ENCODE measurements around the gene OR52N1. TPM values are rescaled to one million over a fixed set of nuclear protein-coding genes. Genes with fewer than 3 reads are reported as not detected.

The OR52N1 gene
- total and polyA plus RNA-seq, 7 donors = not detected

DNA sequence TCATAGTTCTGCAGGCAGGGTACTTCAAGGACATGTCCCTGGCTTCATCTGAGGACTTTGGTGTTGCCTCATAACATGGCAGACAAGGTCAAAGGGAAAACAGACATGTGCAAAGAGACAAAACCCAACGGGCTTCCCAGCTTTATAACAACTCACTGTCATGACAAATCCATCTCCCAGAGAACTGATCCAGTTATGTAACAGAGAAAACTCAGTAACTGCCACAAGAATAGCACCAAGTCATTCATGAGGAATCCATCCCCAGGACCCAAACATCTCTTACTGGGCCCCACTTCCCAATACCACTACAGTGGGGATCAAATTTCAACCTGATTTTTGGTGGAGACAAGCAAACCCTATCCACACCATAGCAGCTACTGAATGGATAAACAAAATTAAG lies 24.0 kb downstream of the OR52N1 start:
- no peaks in the 10 kb centered on the region for H3K36me3 ChIP-seq
- no peak for DNase-seq
- 28 to 52% methylated on average over 1 of the region's 1 CpG for WGBS, 2 donors
- H3K4me3 ChIP-seq = no peak overlapping the region
- H3K4me1 ChIP-seq = no peaks in the 10 kb centered on the region
- no peak for TF ChIP-seq POLR2AphosphoS5 (IDR thresholded peaks at IDR 0.05)
- TF ChIP-seq POLR2A (IDR thresholded peaks at IDR 0.05) = no peak
- TF ChIP-seq, protein P1, sequence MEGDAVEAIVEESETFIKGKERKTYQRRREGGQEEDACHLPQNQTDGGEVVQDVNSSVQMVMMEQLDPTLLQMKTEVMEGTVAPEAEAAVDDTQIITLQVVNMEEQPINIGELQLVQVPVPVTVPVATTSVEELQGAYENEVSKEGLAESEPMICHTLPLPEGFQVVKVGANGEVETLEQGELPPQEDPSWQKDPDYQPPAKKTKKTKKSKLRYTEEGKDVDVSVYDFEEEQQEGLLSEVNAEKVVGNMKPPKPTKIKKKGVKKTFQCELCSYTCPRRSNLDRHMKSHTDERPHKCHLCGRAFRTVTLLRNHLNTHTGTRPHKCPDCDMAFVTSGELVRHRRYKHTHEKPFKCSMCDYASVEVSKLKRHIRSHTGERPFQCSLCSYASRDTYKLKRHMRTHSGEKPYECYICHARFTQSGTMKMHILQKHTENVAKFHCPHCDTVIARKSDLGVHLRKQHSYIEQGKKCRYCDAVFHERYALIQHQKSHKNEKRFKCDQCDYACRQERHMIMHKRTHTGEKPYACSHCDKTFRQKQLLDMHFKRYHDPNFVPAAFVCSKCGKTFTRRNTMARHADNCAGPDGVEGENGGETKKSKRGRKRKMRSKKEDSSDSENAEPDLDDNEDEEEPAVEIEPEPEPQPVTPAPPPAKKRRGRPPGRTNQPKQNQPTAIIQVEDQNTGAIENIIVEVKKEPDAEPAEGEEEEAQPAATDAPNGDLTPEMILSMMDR (IDR thresholded peaks at IDR 0.05) = no peak
- no peak for TF ChIP-seq EP300 (IDR thresholded peaks at IDR 0.05)
- no peaks in the 10 kb centered on the region for H3K27me3 ChIP-seq
- H3K27ac ChIP-seq = no peak overlapping the region
- intact Hi-C loops (cut with DNase I) = no loop called here
- H3K9me3 ChIP-seq = no peaks in the 10 kb centered on the region

DNA sequence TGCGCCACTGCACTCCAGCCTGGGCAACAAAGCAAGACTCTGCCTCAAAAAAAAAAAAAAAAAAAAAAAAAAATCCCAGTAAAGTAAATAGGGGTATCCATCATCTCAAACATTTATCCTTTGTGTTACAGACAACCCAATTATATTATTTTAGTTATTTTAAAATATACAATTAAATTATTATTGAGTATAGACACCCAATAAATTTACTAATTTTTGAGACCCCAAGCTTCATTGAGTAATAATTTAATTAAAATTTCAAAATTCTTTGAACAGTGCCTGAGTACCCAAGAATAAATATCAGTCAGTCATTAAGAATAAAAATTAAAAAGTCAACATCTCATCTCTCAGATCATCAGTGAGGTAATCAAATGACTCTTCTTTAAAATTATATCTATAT lies 37.1 kb downstream of the OR52N1 start, which contains the start of gene OR52N4:
TSS of gene OR52N4 (plus strand) at position 301 of the 400 bp plus-strand sequence. CDS start 498 bp downstream, outside the sequence.
- no peak within 1 kb of the TSS for H3K4me3 ChIP-seq
- no peak for TF ChIP-seq POLR2A (IDR thresholded peaks at IDR 0.05)
- TF ChIP-seq EP300 (IDR thresholded peaks at IDR 0.05) = no peak
- no peak for TF ChIP-seq POLR2AphosphoS5 (IDR thresholded peaks at IDR 0.05)
- TF ChIP-seq, protein P1 (IDR thresholded peaks at IDR 0.05) = no peak
- H3K36me3 ChIP-seq = no peaks in the 10 kb centered on the region
- no peaks in the 10 kb centered on the region for H3K27me3 ChIP-seq
- 94% methylated on average over 1 of the region's 1 CpG for WGBS, 2 donors
- intact Hi-C loops (cut with DNase I) = no loop called here
- no peak within 1 kb of the TSS for H3K27ac ChIP-seq
- no peaks in the 10 kb centered on the region for H3K9me3 ChIP-seq
- H3K4me1 ChIP-seq = no peaks in the 10 kb centered on the region
- DNase-seq = no peak

DNA sequence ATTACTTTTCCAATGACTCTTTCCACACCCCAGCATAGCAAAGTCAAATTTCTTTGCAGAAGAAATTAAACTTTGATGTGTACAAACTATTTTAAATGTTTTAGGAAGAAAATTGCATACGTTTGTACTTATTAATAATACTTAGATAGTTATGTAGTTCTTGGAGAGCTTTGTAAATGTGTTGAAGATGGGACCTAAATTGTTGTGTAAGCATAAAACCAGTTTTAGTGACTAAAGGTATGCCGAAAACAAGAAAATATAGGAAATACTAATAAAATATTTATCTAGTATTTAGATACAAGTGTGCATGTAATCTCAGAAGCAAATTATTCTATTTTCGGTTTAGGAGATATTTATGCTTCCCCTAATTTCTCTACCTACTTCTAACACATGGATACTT lies 41.2 kb downstream of the OR52N1 start:
- Histone ChIP-seq H3K36me3 (no peaks in the 10 kb centered on the region), H3K27ac (no peak overlapping the region), H3K4me1 (no peaks in the 10 kb centered on the region), H3K9me3 (no peaks in the 10 kb centered on the region), H3K4me3 (no peak overlapping the region), H3K27me3 (no peaks in the 10 kb centered on the region)
- WGBS, 2 donors = 74 to 84% methylated on average over 3 of the region's 3 CpGs
- intact Hi-C loops (cut with DNase I) = no loop called here
- TF ChIP-seq EP300 (IDR thresholded peaks at IDR 0.05) (no peak), POLR2A (IDR thresholded peaks at IDR 0.05) (no peak), POLR2AphosphoS5 (IDR thresholded peaks at IDR 0.05) (no peak)
- TF ChIP-seq, protein P1 (IDR thresholded peaks at IDR 0.05) = no peak
- no peak for DNase-seq

DNA sequence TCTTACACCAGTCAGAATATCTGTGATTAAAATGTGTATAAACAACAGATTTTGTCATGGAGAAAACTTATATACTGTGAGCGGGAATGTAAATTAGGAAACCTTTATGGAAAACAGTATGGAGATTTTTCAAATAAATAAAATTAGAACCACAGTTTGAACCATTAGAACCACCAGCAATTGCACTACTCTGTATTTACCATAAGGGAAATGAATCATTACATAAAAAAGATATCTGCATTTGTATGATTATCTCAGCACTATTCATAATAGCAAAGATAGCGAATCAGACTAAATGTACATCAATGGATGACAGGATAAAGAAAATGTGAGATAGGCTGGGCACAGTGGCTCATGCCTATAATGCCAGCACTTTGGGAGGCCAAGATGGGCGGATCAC lies 44.5 kb downstream of the OR52N1 start:
- H3K36me3 ChIP-seq = no peaks in the 10 kb centered on the region
- H3K9me3 ChIP-seq = no peaks in the 10 kb centered on the region
- WGBS, 2 donors = 89 to 96% methylated on average over 3 of the region's 3 CpGs
- no peaks in the 10 kb centered on the region for H3K4me1 ChIP-seq
- intact Hi-C loops (cut with DNase I) = no loop called here
- no peak overlapping the region for H3K27ac ChIP-seq
- TF ChIP-seq, protein P1 (IDR thresholded peaks at IDR 0.05) = no peak
- TF ChIP-seq POLR2A (IDR thresholded peaks at IDR 0.05) (no peak), POLR2AphosphoS5 (IDR thresholded peaks at IDR 0.05) (no peak)
- DNase-seq = no peak
- H3K27me3 ChIP-seq = no peaks in the 10 kb centered on the region
- no peak overlapping the region for H3K4me3 ChIP-seq

DNA sequence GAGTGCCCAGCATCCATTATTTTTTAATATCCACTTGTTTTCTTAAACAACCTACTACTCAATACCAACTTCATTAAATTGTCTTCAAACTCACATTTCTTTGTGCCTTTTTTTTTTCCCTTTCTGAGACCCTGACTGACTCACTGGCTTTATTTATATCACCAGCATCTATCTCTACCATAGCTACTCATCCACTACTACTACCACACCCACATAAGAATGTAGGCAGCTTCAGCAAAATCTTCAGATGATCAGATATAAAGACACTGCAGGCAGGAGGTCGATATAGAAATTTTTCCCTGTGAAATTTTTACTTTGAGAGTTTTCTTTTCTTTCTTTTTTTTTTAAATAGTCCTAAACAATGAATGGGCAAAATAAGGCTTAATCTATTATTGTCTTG lies 52.6 kb downstream of the OR52N1 start:
- intact Hi-C loops (cut with DNase I) = no loop called here
- TF ChIP-seq POLR2A (IDR thresholded peaks at IDR 0.05) (no peak), EP300 (IDR thresholded peaks at IDR 0.05) (no peak), POLR2AphosphoS5 (IDR thresholded peaks at IDR 0.05) (no peak)
- TF ChIP-seq, protein P1 (IDR thresholded peaks at IDR 0.05) = no peak
- WGBS, 2 donors = 13 to 66% methylated on average over 1 of the region's 1 CpG
- Histone ChIP-seq H3K27ac (no peak overlapping the region), H3K9me3 (no peaks in the 10 kb centered on the region), H3K36me3 (no peaks in the 10 kb centered on the region), H3K4me1 (no peaks in the 10 kb centered on the region), H3K27me3 (no peaks in the 10 kb centered on the region), H3K4me3 (no peak overlapping the region)
- no peak for DNase-seq

Data from sigmoid colon (tissue), 7 donors.